B cell (primary cell): Measurements from ENCODE around the gene MSH6. TPM values are rescaled to one million over a fixed set of nuclear protein-coding genes. Genes with fewer than 3 reads are reported as not detected.
A peak's percentile ranks its signal among the peaks of the same experiment; 100 is the strongest.

Experiments
- ATAC-seq: fragments of 200-7000 bp; cut with Tn5 transposase; one replicate; pipeline ENCODE4 v1.10.0; 2021; ENCODE audit warnings: low read depth, mild to moderate bottlenecking, moderate number of reproducible peaks, moderate library complexity
- CTCF ChIA-PET: fragments of 350-600 bp; sonication (Branson Sonifier 250); formaldehyde crosslinking; loops from one replicate; lab custom pipeline; 2021; ENCODE audit warnings: antibody characterized with exemption, inconsistent platforms; lab: Charles Lee
- POLR2A ChIA-PET: fragments of 350-600 bp; sonication (Branson Sonifier 250); formaldehyde crosslinking; loops from one replicate; lab custom pipeline; 2021; ENCODE audit warnings: antibody characterized with exemption; lab: Charles Lee
- DNase-seq: peaks from one replicate; pipeline ENCODE4 v3.0.0; 2013
- H2AFZ ChIP-seq: 2 replicates; pipeline ENCODE4 v1.6.1; 2012; ENCODE audit warnings: mild to moderate bottlenecking, low read depth, low read length; ENCODE audit not compliant: insufficient read depth, poor library complexity, severe bottlenecking
- H3K27ac ChIP-seq, 2 donors: 1 replicate in 1 of 2; 2 replicates in 1 of 2; pipeline ENCODE4 v1.5.1; 2012 to 2013; ENCODE audit warnings: low read length in 2 of 2, mild to moderate bottlenecking in 2 of 2, moderate library complexity in 1 of 2
- H3K27me3 ChIP-seq, 4 experiments: fragments of 200-600 bp in 1 of 4; sonication (generic) in 1 of 4; replicated peaks in 1 of 4; 1 replicate in 2 of 4; 2 replicates in 2 of 4; pipeline versions ENCODE4 v1.6.1 to v1.7.0; 2013 to 2016; ENCODE audit warnings: low read length in 3 of 4, mild to moderate bottlenecking in 2 of 4, mixed read lengths in 1 of 4, moderate library complexity in 1 of 4; ENCODE audit not compliant: insufficient read depth in 4 of 4, control insufficient read depth in 3 of 4; ENCODE audit errors: control extremely low read depth in 1 of 4
- H3K36me3 ChIP-seq, 2 experiments: replicated peaks in 1 of 2; 1 replicate in 1 of 2; 2 replicates in 1 of 2; pipeline versions ENCODE4 v1.6.1 to v1.7.1; 2013; ENCODE audit warnings: low read length in 1 of 2; ENCODE audit not compliant: insufficient read depth in 2 of 2, control insufficient read depth in 1 of 2; ENCODE audit errors: control extremely low read depth in 1 of 2, extremely low read depth in 1 of 2
- H3K4me1 ChIP-seq, 2 donors: fragments of 200-600 bp in 1 of 2; sonication (generic) in 1 of 2; 1 replicate in 1 of 2; 2 replicates in 1 of 2; pipeline versions ENCODE4 v1.5.1 to v1.6.1; 2013 to 2017; ENCODE audit warnings: low read length in 2 of 2; ENCODE audit not compliant: control insufficient read depth in 2 of 2, insufficient read depth in 2 of 2
- H3K4me2 ChIP-seq: replicated peaks from 2 replicates; pipeline ENCODE3; 2012; ENCODE audit warnings: mild to moderate bottlenecking, low read depth, low read length; ENCODE audit not compliant: poor library complexity, severe bottlenecking
- H3K4me3 ChIP-seq, 5 experiments: fragments of 200-600 bp in 1 of 5; sonication (generic) in 1 of 5; 1 replicate in 3 of 5; 2 replicates in 2 of 5; pipeline versions ENCODE4 v1.5.1 to v1.7.0; 2011 to 2016; ENCODE audit warnings: low read length in 4 of 5, mild to moderate bottlenecking in 4 of 5, low read depth in 2 of 5, control low read depth in 1 of 5, moderate library complexity in 1 of 5; ENCODE audit not compliant: insufficient read depth in 1 of 5; ENCODE audit errors: control extremely low read depth in 1 of 5, extremely low read depth in 1 of 5
- H3K79me2 ChIP-seq: fragments of 200-600 bp; sonication (generic); one replicate; pipeline ENCODE4 v1.6.0; 2016; ENCODE audit warnings: low read length; ENCODE audit not compliant: control insufficient read depth, insufficient read depth
- H3K9ac ChIP-seq: fragments of 200-600 bp; sonication (generic); 2 replicates; pipeline ENCODE4 v1.6.1; 2017; ENCODE audit warnings: mild to moderate bottlenecking, low read length, moderate library complexity
- H3K9me3 ChIP-seq, 3 donors: one replicate each; pipeline versions ENCODE4 v1.6.1 to v1.7.1; 2013; ENCODE audit warnings: low read length in 2 of 3; ENCODE audit not compliant: control insufficient read depth in 2 of 3, insufficient read depth in 1 of 3; ENCODE audit errors: control extremely low read depth in 1 of 3
- H4K20me1 ChIP-seq: 2 replicates; pipeline ENCODE4 v1.6.0; 2012; ENCODE audit warnings: mild to moderate bottlenecking, low read length; ENCODE audit not compliant: insufficient read depth, control insufficient read depth, poor library complexity, severe bottlenecking
- H3K27ac Mint-ChIP-seq: one replicate; pipeline ENCODE4 v1.8.0; 2021; ENCODE audit warnings: mixed read lengths
- H3K27me3 Mint-ChIP-seq: one replicate; pipeline ENCODE4 v1.8.0; 2021; ENCODE audit warnings: mixed read lengths
- H3K4me1 Mint-ChIP-seq: one replicate; pipeline ENCODE4 v1.8.0; 2021; ENCODE audit warnings: mixed read lengths
- H3K4me3 Mint-ChIP-seq: one replicate; pipeline ENCODE4 v1.8.0; 2021; ENCODE audit warnings: mixed read lengths
- H3K9me3 Mint-ChIP-seq: one replicate; pipeline ENCODE4 v1.8.0; 2022; ENCODE audit warnings: mixed read lengths; ENCODE audit not compliant: insufficient read depth
- CTCF ChIP-seq: fragments of 200-600 bp; IDR thresholded peaks from one replicate; pipeline ENCODE4 v1.8.0; 2022; ENCODE audit warnings: antibody characterized with exemption, mild to moderate bottlenecking
- EZH2 ChIP-seq: IDR thresholded peaks from 2 replicates; pipeline ENCODE4 v1.6.1; 2012; ENCODE audit warnings: borderline replicate concordance, low read depth, mild to moderate bottlenecking, moderate library complexity, low read length; ENCODE audit not compliant: insufficient read depth, poor library complexity, severe bottlenecking
- WGBS: methylation state at CpG from one replicate; pipeline ENCODE4 v1.1.5; 2013; ENCODE audit warnings: missing lambda C conversion rate; ENCODE audit not compliant: insufficient coverage; 5-methylcytosine and 5-hydroxymethylcytosine counted together
- intact Hi-C: fragments of 100-400 bp; cut with micrococcal nuclease; formaldehyde crosslinking; loops from one replicate; pipeline ENCODE4 v1.10.0; 2022
- polyA plus RNA-seq: library from polyadenylated mRNA; depleted of rRNA; stranded (reverse); fragments of >200 nt; gene quantifications from 2 replicates; pipeline ENCODE4 v1.2.3, GENCODE V29; 2012
- total RNA-seq, 2 donors: library from RNA; stranded (reverse); fragments of 120-200 nt in 1 of 2; gene quantifications; 1 replicate in 1 of 2; 2 replicates in 1 of 2; pipeline versions ENCODE4 v1.2.3 to v1.2.4, GENCODE V29; 2013 to 2022

The MSH6 gene
- total and polyA plus RNA-seq, 2 donors (not counting 1 experiment from before 2014, with no cell fraction given): 6.8 to 43.9 TPM

- no peak overlapping the region for H3K4me3 ChIP-seq
- no peak overlapping the region for H3K9ac ChIP-seq
- DNase-seq (no peak), ATAC-seq (no peak)
- peaks cover 65% of the 10 kb centered on the region for H4K20me1 ChIP-seq
- Mint-ChIP-seq H3K9me3 (no peaks in the 10 kb centered on the region), H3K27ac (no peak overlapping the region), H3K4me3 (no peak overlapping the region), H3K27me3 (no peaks in the 10 kb centered on the region), H3K4me1 (peaks cover 33% of the 10 kb centered on the region)
- WGBS: no CpG with 5 or more reads among the region's 2 CpGs
- ChIA-PET POLR2A (no interaction called here), CTCF (interaction anchor here (1.6 kb wide), 1 partner anchor 14 kb away, joined by 5 read pairs; no protein-coding TSS in a partner anchor)
- no peak overlapping the region for H3K4me2 ChIP-seq
- H3K4me1 ChIP-seq: peaks cover 4 to 5% of the 10 kb centered on the region in 2 donors
- TF ChIP-seq CTCF: no peak
- TF ChIP-seq EZH2: no peak
- peaks cover 90% of the 10 kb centered on the region for H3K79me2 ChIP-seq
- intact Hi-C loops: no loop called here
- H3K36me3 ChIP-seq: peaks cover 0 to 16% of the 10 kb centered on the region in 2 experiments
- no peaks in the 10 kb centered on the region for H3K9me3 ChIP-seq
- peak overlapping the region in 1 of 2 donors; percentile 12 for H3K27ac ChIP-seq
- no peaks in the 10 kb centered on the region for H3K27me3 ChIP-seq
- H2AFZ ChIP-seq: no peak overlapping the region
Measured at GRCh38 chr2:47844162-47844561, 61.2 kb downstream of the MSH6 start.

GRCh38 chr2:47849368-47849767 lies 66.4 kb downstream of the MSH6 start:
- no peak overlapping the region for H3K4me3 Mint-ChIP-seq

More at GRCh38 chr2:47849368-47849767, 66.4 kb downstream of the MSH6 start:
- ChIA-PET CTCF (interaction anchor here (1.0 to 1.3 kb wide), 4 partner anchors 9 to 573 kb away, joined by 3 to 5 read pairs (median 4); no protein-coding TSS in a partner anchor), POLR2A (no interaction called here)
- no peaks in the 10 kb centered on the region for H3K27me3 Mint-ChIP-seq
- no peak overlapping the region for H3K27ac Mint-ChIP-seq
- ATAC-seq: no peak
- Histone ChIP-seq H3K27ac (no peak overlapping the region), H2AFZ (no peak overlapping the region), H3K4me2 (no peak overlapping the region), H3K9me3 (no peaks in the 10 kb centered on the region), H4K20me1 (peaks cover 82% of the 10 kb centered on the region), H3K36me3 (peaks cover 4 to 13% of the 10 kb centered on the region in 2 experiments), H3K4me1 (peaks cover 3 to 4% of the 10 kb centered on the region in 2 donors), H3K79me2 (peaks cover 99% of the 10 kb centered on the region), H3K9ac (no peak overlapping the region), H3K27me3 (no peaks in the 10 kb centered on the region), H3K4me3 (no peak overlapping the region)
- intact Hi-C loops: no loop called here
- peaks cover 46% of the 10 kb centered on the region for H3K4me1 Mint-ChIP-seq
- TF ChIP-seq EZH2 (no peak), CTCF (no peak)
- H3K9me3 Mint-ChIP-seq: no peaks in the 10 kb centered on the region
- WGBS: no CpG with 5 or more reads among the region's 2 CpGs
- DNase-seq: no peak
